Measurements from ENCODE around the gene EPHB2. TPM values are rescaled to one million over a fixed set of nuclear protein-coding genes. Genes with fewer than 3 reads are reported as not detected.

EPHB2 gene
- total and polyA plus RNA-seq, 9 donors = 10.7 to 31.7 (median 20.4) TPM

GRCh38 chr1:22860883-22861385 lies 150.3 kb downstream of the EPHB2 start:
- H3K4me3 ChIP-seq (ENCODE audit: low read length) = no peak overlapping the region
- peaks cover 3% of the 10 kb centered on the region for H3K4me1 ChIP-seq (ENCODE audit: control insufficient read depth, insufficient read depth, low read length)
- no peak for DNase-seq
- H3K27me3 ChIP-seq (ENCODE audit: control insufficient read depth, insufficient read depth, low read length) = no peaks in the 10 kb centered on the region
- WGBS (ENCODE audit: insufficient coverage) = no CpG with 5 or more reads among the region's 4 CpGs
- no peak overlapping the region for H3K27ac ChIP-seq (ENCODE audit: low read length)
- H3K36me3 ChIP-seq (ENCODE audit: control insufficient read depth, insufficient read depth, low read length) = peaks cover 18% of the 10 kb centered on the region
- no peaks in the 10 kb centered on the region for H3K9me3 ChIP-seq (replicated peaks; ENCODE audit: control insufficient read depth, low read depth, low read length)

- Histone ChIP-seq H3K4me1 (ENCODE audit: control insufficient read depth, insufficient read depth, low read length) (peaks cover 3% of the 10 kb centered on the region), H3K36me3 (ENCODE audit: control insufficient read depth, insufficient read depth, low read length) (peaks cover 20% of the 10 kb centered on the region), H3K27ac (ENCODE audit: low read length) (no peak overlapping the region), H3K4me3 (ENCODE audit: low read length) (no peak overlapping the region), H3K27me3 (ENCODE audit: control insufficient read depth, insufficient read depth, low read length) (no peaks in the 10 kb centered on the region), H3K9me3 (replicated peaks; ENCODE audit: control insufficient read depth, low read depth, low read length) (no peaks in the 10 kb centered on the region)
- WGBS (ENCODE audit: insufficient coverage) = no CpG with 5 or more reads among the region's 4 CpGs
- DNase-seq = peak; percentile 54
These were observed 151.3 kb downstream of the EPHB2 start for GRCh38 chr1:22861764-22862440.

- Histone ChIP-seq H3K27me3 (ENCODE audit: control insufficient read depth, insufficient read depth, low read length) (no peaks in the 10 kb centered on the region), H3K4me1 (ENCODE audit: control insufficient read depth, insufficient read depth, low read length) (peaks cover 3% of the 10 kb centered on the region), H3K27ac (ENCODE audit: low read length) (no peak overlapping the region), H3K36me3 (ENCODE audit: control insufficient read depth, insufficient read depth, low read length) (peaks cover 19% of the 10 kb centered on the region), H3K4me3 (ENCODE audit: low read length) (no peak overlapping the region), H3K9me3 (replicated peaks; ENCODE audit: control insufficient read depth, low read depth, low read length) (no peaks in the 10 kb centered on the region)
- WGBS (ENCODE audit: insufficient coverage) = 99% methylated on average over 9 of the region's 9 CpGs
- no peak for DNase-seq
These were observed 152.1 kb downstream of the EPHB2 start for GRCh38 chr1:22862752-22863151.

GRCh38 chr1:22863766-22864165 lies 153.1 kb downstream of the EPHB2 start:
- Histone ChIP-seq H3K9me3 (replicated peaks; ENCODE audit: control insufficient read depth, low read depth, low read length) (peaks cover 7% of the 10 kb centered on the region), H3K27ac (ENCODE audit: low read length) (no peak overlapping the region), H3K4me3 (ENCODE audit: low read length) (no peak overlapping the region), H3K36me3 (ENCODE audit: control insufficient read depth, insufficient read depth, low read length) (peaks cover 22% of the 10 kb centered on the region), H3K4me1 (ENCODE audit: control insufficient read depth, insufficient read depth, low read length) (peaks cover 3% of the 10 kb centered on the region), H3K27me3 (ENCODE audit: control insufficient read depth, insufficient read depth, low read length) (peaks cover 2% of the 10 kb centered on the region)
- WGBS (ENCODE audit: insufficient coverage) = 100% methylated on average over 3 of the region's 7 CpGs
- no peak for DNase-seq

- Histone ChIP-seq H3K9me3 (replicated peaks; ENCODE audit: control insufficient read depth, low read depth, low read length) (peaks cover 7% of the 10 kb centered on the region), H3K27ac (ENCODE audit: low read length) (no peak overlapping the region), H3K36me3 (ENCODE audit: control insufficient read depth, insufficient read depth, low read length) (peaks cover 22% of the 10 kb centered on the region), H3K4me3 (ENCODE audit: low read length) (no peak overlapping the region), H3K27me3 (ENCODE audit: control insufficient read depth, insufficient read depth, low read length) (peaks cover 2% of the 10 kb centered on the region), H3K4me1 (ENCODE audit: control insufficient read depth, insufficient read depth, low read length) (peaks cover 3% of the 10 kb centered on the region)
- 96% methylated on average over 18 of the region's 24 CpGs for WGBS (ENCODE audit: insufficient coverage)
- DNase-seq = no peak
These were observed 154.2 kb downstream of the EPHB2 start for GRCh38 chr1:22864886-22865285.

GRCh38 chr1:22865736-22866135 lies 155.1 kb downstream of the EPHB2 start:
- Histone ChIP-seq H3K27me3 (ENCODE audit: control insufficient read depth, insufficient read depth, low read length) (peaks cover 2% of the 10 kb centered on the region), H3K4me3 (ENCODE audit: low read length) (no peak overlapping the region)

GRCh38 chr1:22866868-22867267 lies 156.2 kb downstream of the EPHB2 start:
- peaks cover 17% of the 10 kb centered on the region for H3K4me1 ChIP-seq (ENCODE audit: control insufficient read depth, insufficient read depth, low read length)
- peaks cover 7% of the 10 kb centered on the region for H3K9me3 ChIP-seq (replicated peaks; ENCODE audit: control insufficient read depth, low read depth, low read length)
- 98% methylated on average over 5 of the region's 5 CpGs for WGBS (ENCODE audit: insufficient coverage)
- peaks cover 2% of the 10 kb centered on the region for H3K27me3 ChIP-seq (ENCODE audit: control insufficient read depth, insufficient read depth, low read length)
- DNase-seq = no peak
- no peak overlapping the region for H3K27ac ChIP-seq (ENCODE audit: low read length)
- no peak overlapping the region for H3K4me3 ChIP-seq (ENCODE audit: low read length)
- peaks cover 23% of the 10 kb centered on the region for H3K36me3 ChIP-seq (ENCODE audit: control insufficient read depth, insufficient read depth, low read length)

More at GRCh38 chr1:22865736-22866135, 155.1 kb downstream of the EPHB2 start:
- Histone ChIP-seq H3K36me3 (ENCODE audit: control insufficient read depth, insufficient read depth, low read length) (peaks cover 22% of the 10 kb centered on the region), H3K27ac (ENCODE audit: low read length) (no peak overlapping the region), H3K4me1 (ENCODE audit: control insufficient read depth, insufficient read depth, low read length) (peaks cover 11% of the 10 kb centered on the region), H3K9me3 (replicated peaks; ENCODE audit: control insufficient read depth, low read depth, low read length) (peaks cover 7% of the 10 kb centered on the region)
- no peak for DNase-seq
- WGBS (ENCODE audit: insufficient coverage) = 57% methylated on average over 4 of the region's 5 CpGs

GRCh38 chr1:22868331-22868730 lies 157.7 kb downstream of the EPHB2 start:
- no peak overlapping the region for H3K27ac ChIP-seq (ENCODE audit: low read length)
- peaks cover 22% of the 10 kb centered on the region for H3K36me3 ChIP-seq (ENCODE audit: control insufficient read depth, insufficient read depth, low read length)
- H3K27me3 ChIP-seq (ENCODE audit: control insufficient read depth, insufficient read depth, low read length) = peaks cover 2% of the 10 kb centered on the region
- no peak for DNase-seq
- peaks cover 7% of the 10 kb centered on the region for H3K9me3 ChIP-seq (replicated peaks; ENCODE audit: control insufficient read depth, low read depth, low read length)
- H3K4me3 ChIP-seq (ENCODE audit: low read length) = no peak overlapping the region
- peaks cover 15% of the 10 kb centered on the region for H3K4me1 ChIP-seq (ENCODE audit: control insufficient read depth, insufficient read depth, low read length)
- no CpG with 5 or more reads among the region's 3 CpGs for WGBS (ENCODE audit: insufficient coverage)

- H3K9me3 ChIP-seq (replicated peaks; ENCODE audit: control insufficient read depth, low read depth, low read length) = peaks cover 7% of the 10 kb centered on the region
- WGBS (ENCODE audit: insufficient coverage) = 80% methylated on average over 1 of the region's 1 CpG
- no peak for DNase-seq
- H3K36me3 ChIP-seq (ENCODE audit: control insufficient read depth, insufficient read depth, low read length) = peaks cover 24% of the 10 kb centered on the region
- peaks cover 2% of the 10 kb centered on the region for H3K27me3 ChIP-seq (ENCODE audit: control insufficient read depth, insufficient read depth, low read length)
- H3K27ac ChIP-seq (ENCODE audit: low read length) = no peak overlapping the region
- H3K4me1 ChIP-seq (ENCODE audit: control insufficient read depth, insufficient read depth, low read length) = peaks cover 17% of the 10 kb centered on the region
- no peak overlapping the region for H3K4me3 ChIP-seq (ENCODE audit: low read length)
These were observed 158.7 kb downstream of the EPHB2 start for GRCh38 chr1:22869325-22869724.

GRCh38 chr1:22870201-22870871 lies 159.7 kb downstream of the EPHB2 start:
- WGBS (ENCODE audit: insufficient coverage) = 33% methylated on average over 3 of the region's 15 CpGs
- H3K4me3 ChIP-seq (ENCODE audit: low read length) = no peak overlapping the region
- H3K36me3 ChIP-seq (ENCODE audit: control insufficient read depth, insufficient read depth, low read length) = peaks cover 21% of the 10 kb centered on the region
- peaks cover 7% of the 10 kb centered on the region for H3K9me3 ChIP-seq (replicated peaks; ENCODE audit: control insufficient read depth, low read depth, low read length)
- H3K27ac ChIP-seq (ENCODE audit: low read length) = peak overlapping the region; percentile 7
- DNase-seq = peak; percentile 63
- peaks cover 24% of the 10 kb centered on the region for H3K4me1 ChIP-seq (ENCODE audit: control insufficient read depth, insufficient read depth, low read length)
- H3K27me3 ChIP-seq (ENCODE audit: control insufficient read depth, insufficient read depth, low read length) = peaks cover 2% of the 10 kb centered on the region
